HCT116 (cell line): ENCODE measurements around the gene UROS. TPM values are rescaled to one million over a fixed set of nuclear protein-coding genes. Genes with fewer than 3 reads are reported as not detected.
A peak's percentile ranks its signal among the peaks of the same experiment; 100 is the strongest.

ENCODE experiments used
- ATAC-seq: fragments of 200-7000 bp; cut with Tn5 transposase; 2 replicates; pipeline ENCODE4 v1.9.1; 2020; ENCODE audit warnings: mild to moderate bottlenecking, moderate library complexity
- BruUV-seq: library from RNA; stranded (reverse); fragments of 400-500 nt; replicated peaks from 2 replicates; lab custom pipeline; 2021; lab: Mats Ljungman, UMichigan
- CTCF ChIA-PET: fragments of 300-600 bp; sonication (Branson Sonifier 250); formaldehyde crosslinking; loops from one replicate; lab custom pipeline; 2021; ENCODE audit warnings: antibody characterized with exemption; lab: Charles Lee
- POLR2A ChIA-PET: fragments of 300-600, 350-600 bp; sonication (Branson Sonifier 250); formaldehyde crosslinking; loops from one replicate; lab custom pipeline; 2021; ENCODE audit warnings: antibody characterized with exemption; lab: Charles Lee
- RAD21 ChIA-PET, 2 experiments: fragments of 300-600 bp; sonication (Branson Sonifier 250); formaldehyde crosslinking; loops; one replicate each; lab custom pipeline; 2023; ENCODE audit warnings: low total read pairs in 2 of 2; ENCODE audit not compliant: uncharacterized antibody in 2 of 2, unreplicated experiment in 2 of 2, low non-redundant PET in 1 of 2; lab: Charles Lee
- DNase-seq: peaks from one replicate; pipeline ENCODE4 v3.0.0-alpha.2; 2010; ENCODE audit warnings: low read depth, low spot score
- H2AFZ ChIP-seq: fragments of 200-600 bp; shearing (Covaris generic), sonication (generic); 2 replicates; pipeline ENCODE4 v1.6.1; 2017; ENCODE audit warnings: low read depth, mixed run types, mixed read lengths, antibody characterized with exemption, low read length; ENCODE audit not compliant: poor library complexity, severe bottlenecking
- H3K27ac ChIP-seq: 2 replicates; pipeline ENCODE4 v1.5.1; 2012; ENCODE audit warnings: low read depth, low read length
- H3K27me3 ChIP-seq: fragments of 200-600 bp; sonication (generic); 2 replicates; pipeline ENCODE4 v1.6.1; 2016; ENCODE audit warnings: mixed run types, low read length, mixed read lengths; ENCODE audit not compliant: insufficient read depth
- H3K36me3 ChIP-seq, 2 experiments: fragments of 200-500 bp in 1 of 2; fragments of 200-600 bp in 1 of 2; sonication (Bioruptor generic) in 1 of 2; sonication (generic) in 1 of 2; 2 replicates each; pipeline versions ENCODE4 v1.5.1 to v1.6.1; 2014 to 2016; ENCODE audit warnings: low read length in 2 of 2, inconsistent platforms in 1 of 2, mixed read lengths in 1 of 2, mixed run types in 1 of 2; ENCODE audit not compliant: insufficient read depth in 2 of 2, control insufficient read depth in 1 of 2
- H3K4me1 ChIP-seq, 2 experiments: fragments of 200-600 bp in 1 of 2; sonication (generic) in 1 of 2; 2 replicates each; pipeline versions ENCODE4 v1.5.1 to v1.6.1; 2012 to 2017; ENCODE audit warnings: low read length in 2 of 2, inconsistent platforms in 1 of 2, mild to moderate bottlenecking in 1 of 2, mixed read lengths in 1 of 2, mixed run types in 1 of 2, moderate library complexity in 1 of 2; ENCODE audit not compliant: insufficient read depth in 2 of 2, control insufficient read depth in 1 of 2
- H3K4me2 ChIP-seq: fragments of 200-600 bp; sonication (generic); 2 replicates; pipeline ENCODE4 v1.6.1; 2017; ENCODE audit warnings: mixed run types, low read length, mixed read lengths
- H3K4me3 ChIP-seq, 2 experiments: fragments of 200-600 bp in 1 of 2; sonication (generic) in 1 of 2; replicated peaks in 1 of 2; 2 replicates each; pipeline ENCODE4 v1.5.1; 2011 to 2016; ENCODE audit warnings: low read length in 2 of 2, control low read depth in 1 of 2, low read depth in 1 of 2, mild to moderate bottlenecking in 1 of 2, mixed read lengths in 1 of 2, mixed run types in 1 of 2
- H3K79me2 ChIP-seq: fragments of 200-600 bp; sonication (generic); 2 replicates; pipeline ENCODE4 v1.6.1; 2017; ENCODE audit warnings: mild to moderate bottlenecking, mixed run types, low read length, moderate library complexity, mixed read lengths; ENCODE audit not compliant: insufficient read depth
- H3K9ac ChIP-seq: fragments of 200-600 bp; sonication (generic); 2 replicates; pipeline ENCODE4 v1.6.1; 2016; ENCODE audit warnings: low read length, mixed read lengths
- H3K9me2 ChIP-seq: fragments of 200-600 bp; sonication (generic), shearing (Covaris generic); 2 replicates; pipeline ENCODE4 v1.6.1; 2017; ENCODE audit warnings: mixed run types, mild to moderate bottlenecking, moderate library complexity; ENCODE audit not compliant: insufficient read depth
- H3K9me3 ChIP-seq, 2 experiments: fragments of 200-500 bp in 1 of 2; fragments of 200-600 bp in 1 of 2; sonication (Bioruptor generic) in 1 of 2; sonication (generic) in 1 of 2; 2 replicates each; pipeline ENCODE4 v1.6.1; 2014 to 2017; ENCODE audit warnings: low read length in 2 of 2, mixed read lengths in 2 of 2, inconsistent platforms in 1 of 2, low read depth in 1 of 2, mild to moderate bottlenecking in 1 of 2, mixed run types in 1 of 2, moderate library complexity in 1 of 2; ENCODE audit not compliant: control insufficient read depth in 1 of 2, insufficient read depth in 1 of 2
- H4K20me1 ChIP-seq: fragments of 200-600 bp; sonication (generic), shearing (Covaris generic); 2 replicates; pipeline ENCODE4 v1.6.1; 2017; ENCODE audit warnings: mixed run types, mild to moderate bottlenecking, moderate library complexity; ENCODE audit not compliant: insufficient read depth
- CBX3 ChIP-seq: IDR thresholded peaks from 2 replicates; pipeline ENCODE4 v1.6.1; 2012; ENCODE audit warnings: low read depth
- ELF1 ChIP-seq: IDR thresholded peaks from 2 replicates; pipeline ENCODE4 v1.6.1; 2012; ENCODE audit warnings: low read depth, borderline replicate concordance
- EZH2phosphoT487 ChIP-seq: fragments of 200-600 bp; IDR thresholded peaks from 2 replicates; pipeline ENCODE4 v1.6.1; 2018; ENCODE audit warnings: antibody characterized with exemption, borderline replicate concordance
- FOSL1 ChIP-seq: IDR thresholded peaks from 2 replicates; pipeline ENCODE4 v1.6.1; 2012; ENCODE audit warnings: low read depth
- POLR2A ChIP-seq: IDR thresholded peaks from 2 replicates; pipeline ENCODE4 v1.7.0; 2011; ENCODE audit warnings: borderline replicate concordance; ENCODE audit not compliant: insufficient read depth, insufficient read length; ENCODE audit errors: extremely low read depth
- POLR2AphosphoS5 ChIP-seq: IDR thresholded peaks from 2 replicates; pipeline ENCODE4 v1.6.1; 2011; ENCODE audit warnings: mild to moderate bottlenecking, low read depth, low read length, moderate library complexity
- RAD21 ChIP-seq: IDR thresholded peaks from 2 replicates; pipeline ENCODE4 v1.6.1; 2012; ENCODE audit warnings: low read depth, mild to moderate bottlenecking
- YY1 ChIP-seq: IDR thresholded peaks from 2 replicates; pipeline ENCODE4 v1.6.1; 2011; ENCODE audit warnings: low read length, low read depth, moderate library complexity, mild to moderate bottlenecking; ENCODE audit not compliant: insufficient replicate concordance; ENCODE audit errors: extremely low read depth
- ZNF274 ChIP-seq: fragments of 200-500 bp; sonication (Bioruptor generic); IDR thresholded peaks from 2 replicates; pipeline ENCODE4 v1.6.1; 2014; ENCODE audit warnings: mild to moderate bottlenecking, low read depth, low read length, inconsistent platforms
- intact Hi-C: fragments of 100-400 bp; cut with micrococcal nuclease; formaldehyde crosslinking; loops from 2 replicates; pipeline ENCODE4 v1.10.0; 2022
- total RNA-seq: library from RNA; stranded (reverse); gene quantifications from one replicate; pipeline ENCODE4 v1.2.1, GENCODE V29; 2021; ENCODE audit not compliant: unreplicated experiment
- TF ChIP-seq, protein P1 (sequence below): IDR thresholded peaks from 2 replicates; pipeline ENCODE4 v1.6.1; 2011; ENCODE audit warnings: mild to moderate bottlenecking, low read length, moderate library complexity; ENCODE audit not compliant: insufficient replicate concordance; ENCODE audit errors: extremely low read depth
- TF ChIP-seq, protein P2 (sequence below): IDR thresholded peaks from 2 replicates; pipeline ENCODE4 v1.6.1; 2012
- TF ChIP-seq, protein P3 (sequence below), 3 experiments: fragments of 200-600 bp in 1 of 3; sonication (generic) in 1 of 3; IDR thresholded peaks in 2 of 3; conservative IDR thresholded peaks in 1 of 3; 2 replicates each; pipeline ENCODE4 v1.5.1; 2012 to 2017; ENCODE audit warnings: low read depth in 2 of 3, low read length in 2 of 3, antibody characterized with exemption in 1 of 3, borderline replicate concordance in 1 of 3, control low read depth in 1 of 3, mild to moderate bottlenecking in 1 of 3, mixed read lengths in 1 of 3, mixed run types in 1 of 3, moderate library complexity in 1 of 3; ENCODE audit not compliant: insufficient read depth in 1 of 3

Gene UROS
- total RNA-seq, 1 experiment from 2014 or later: 63.9 TPM

DNA sequence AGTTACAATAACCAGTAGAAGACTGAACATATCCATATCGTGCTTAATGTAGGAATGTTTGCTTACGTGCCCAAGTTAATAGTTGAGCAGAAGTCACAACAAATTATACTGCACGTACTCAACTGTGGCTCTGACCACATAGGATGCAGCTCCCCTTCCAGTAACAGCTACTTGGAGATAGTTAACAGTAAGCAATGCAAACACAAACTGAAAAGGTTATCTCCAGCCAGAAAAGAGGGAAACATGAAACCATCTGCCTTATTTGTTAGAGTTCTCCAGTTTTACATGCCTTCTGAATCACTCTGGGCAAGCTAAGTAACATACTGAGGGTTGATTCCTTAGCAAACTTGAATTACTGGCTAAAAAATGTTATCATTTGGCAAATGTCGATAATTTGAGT lies 48.3 kb upstream of the UROS start (continued):
- TF ChIP-seq, protein P1, sequence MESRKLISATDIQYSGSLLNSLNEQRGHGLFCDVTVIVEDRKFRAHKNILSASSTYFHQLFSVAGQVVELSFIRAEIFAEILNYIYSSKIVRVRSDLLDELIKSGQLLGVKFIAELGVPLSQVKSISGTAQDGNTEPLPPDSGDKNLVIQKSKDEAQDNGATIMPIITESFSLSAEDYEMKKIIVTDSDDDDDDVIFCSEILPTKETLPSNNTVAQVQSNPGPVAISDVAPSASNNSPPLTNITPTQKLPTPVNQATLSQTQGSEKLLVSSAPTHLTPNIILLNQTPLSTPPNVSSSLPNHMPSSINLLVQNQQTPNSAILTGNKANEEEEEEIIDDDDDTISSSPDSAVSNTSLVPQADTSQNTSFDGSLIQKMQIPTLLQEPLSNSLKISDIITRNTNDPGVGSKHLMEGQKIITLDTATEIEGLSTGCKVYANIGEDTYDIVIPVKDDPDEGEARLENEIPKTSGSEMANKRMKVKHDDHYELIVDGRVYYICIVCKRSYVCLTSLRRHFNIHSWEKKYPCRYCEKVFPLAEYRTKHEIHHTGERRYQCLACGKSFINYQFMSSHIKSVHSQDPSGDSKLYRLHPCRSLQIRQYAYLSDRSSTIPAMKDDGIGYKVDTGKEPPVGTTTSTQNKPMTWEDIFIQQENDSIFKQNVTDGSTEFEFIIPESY: no peak
- no peak for TF ChIP-seq POLR2AphosphoS5
- no peak for TF ChIP-seq ZNF274
- TF ChIP-seq ELF1: no peak

DNA sequence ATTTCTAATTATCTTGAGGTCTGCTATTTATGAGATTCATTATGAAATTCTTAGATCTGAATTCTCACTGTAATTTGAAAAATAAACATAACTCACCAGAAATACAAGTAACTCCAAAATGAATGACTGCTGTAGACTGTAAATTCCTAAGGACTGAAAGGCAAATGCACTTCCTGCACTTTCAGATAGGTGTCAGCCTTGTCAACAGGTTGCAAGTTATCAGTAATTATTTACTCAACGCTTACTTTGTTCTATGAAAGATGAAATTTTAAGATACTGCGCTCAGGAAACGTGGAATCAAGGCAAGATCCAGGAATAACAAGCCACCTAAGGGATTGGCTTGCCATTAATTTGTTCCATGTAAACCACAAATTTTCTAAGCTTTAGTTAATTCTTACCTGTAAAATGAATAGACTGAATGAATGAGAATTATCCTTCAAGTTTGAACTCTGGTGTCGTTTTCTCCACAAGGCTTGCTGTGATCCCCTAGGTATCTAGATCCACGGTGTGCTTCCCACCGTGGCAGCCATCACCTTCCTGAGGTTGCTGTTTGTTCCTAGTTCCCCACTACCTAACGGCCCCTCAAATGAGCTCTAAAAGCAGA lies 45.4 kb upstream of the UROS start:
- peak; percentile 87 for ATAC-seq
- ChIA-PET CTCF (interaction anchor here (1.1 to 2.5 kb wide), 6 partner anchors 11 to 114 kb away, joined by 4 to 18 read pairs (median 8); no protein-coding TSS in a partner anchor), RAD21 (interaction anchor here in 1 of 2 experiments (1.4 kb wide), 1 partner anchor 66 kb away, joined by 3 read pairs; no protein-coding TSS in a partner anchor), POLR2A (no interaction called here)
- Histone ChIP-seq H3K4me2 (no peak overlapping the region), H3K79me2 (no peaks in the 10 kb centered on the region), H3K9me2 (no peaks in the 10 kb centered on the region), H3K27me3 (no peaks in the 10 kb centered on the region), H3K27ac (no peak overlapping the region), H3K9me3 (no peaks in the 10 kb centered on the region), H4K20me1 (no peaks in the 10 kb centered on the region), H3K4me3 (no peak overlapping the region), H3K36me3 (peaks cover 0 to 9% of the 10 kb centered on the region in 2 experiments; a peak in 3 of 4 replicates), H2AFZ (no peak overlapping the region), H3K9ac (no peak overlapping the region), H3K4me1 (no peaks in the 10 kb centered on the region)
- BruUV-seq: no TSS peak
- TF ChIP-seq POLR2A (no peak), EZH2phosphoT487 (no peak), CBX3 (0 out of 2 replicates have a peak, but pooled peaks have one; percentile 42), RAD21 (peak; percentile 97), YY1 (no peak), FOSL1 (peak; percentile 13)
- TF ChIP-seq, protein P2, sequence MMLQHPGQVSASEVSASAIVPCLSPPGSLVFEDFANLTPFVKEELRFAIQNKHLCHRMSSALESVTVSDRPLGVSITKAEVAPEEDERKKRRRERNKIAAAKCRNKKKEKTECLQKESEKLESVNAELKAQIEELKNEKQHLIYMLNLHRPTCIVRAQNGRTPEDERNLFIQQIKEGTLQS: no peak
- TF ChIP-seq, protein P3, sequence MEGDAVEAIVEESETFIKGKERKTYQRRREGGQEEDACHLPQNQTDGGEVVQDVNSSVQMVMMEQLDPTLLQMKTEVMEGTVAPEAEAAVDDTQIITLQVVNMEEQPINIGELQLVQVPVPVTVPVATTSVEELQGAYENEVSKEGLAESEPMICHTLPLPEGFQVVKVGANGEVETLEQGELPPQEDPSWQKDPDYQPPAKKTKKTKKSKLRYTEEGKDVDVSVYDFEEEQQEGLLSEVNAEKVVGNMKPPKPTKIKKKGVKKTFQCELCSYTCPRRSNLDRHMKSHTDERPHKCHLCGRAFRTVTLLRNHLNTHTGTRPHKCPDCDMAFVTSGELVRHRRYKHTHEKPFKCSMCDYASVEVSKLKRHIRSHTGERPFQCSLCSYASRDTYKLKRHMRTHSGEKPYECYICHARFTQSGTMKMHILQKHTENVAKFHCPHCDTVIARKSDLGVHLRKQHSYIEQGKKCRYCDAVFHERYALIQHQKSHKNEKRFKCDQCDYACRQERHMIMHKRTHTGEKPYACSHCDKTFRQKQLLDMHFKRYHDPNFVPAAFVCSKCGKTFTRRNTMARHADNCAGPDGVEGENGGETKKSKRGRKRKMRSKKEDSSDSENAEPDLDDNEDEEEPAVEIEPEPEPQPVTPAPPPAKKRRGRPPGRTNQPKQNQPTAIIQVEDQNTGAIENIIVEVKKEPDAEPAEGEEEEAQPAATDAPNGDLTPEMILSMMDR (IDR thresholded peaks at IDR 0.05 in 2 of 3, conservative IDR thresholded peaks at IDR 0.05 in 1 of 3; ENCODE audit: borderline replicate concordance in 1 of 3, insufficient read depth in 1 of 3, low read depth in 2 of 3, low read length in 2 of 3): peak; percentile 85 to 100 (median 94); a peak in 5 of 6 replicates
- DNase-seq: peak; percentile 59
- intact Hi-C loops: loop anchor here (1.0 to 10.0 kb wide), 6 partner anchors 64 to 730 kb away; no protein-coding TSS in a partner anchor
